ENCODE results near the gene ERP27. TPM values are rescaled to one million over a fixed set of nuclear protein-coding genes. Genes with fewer than 3 reads are reported as not detected.

Gene ERP27
- total RNA-seq, 1 donor from 2014 or later: 0.14 TPM

GRCh38 chr12:14974633-14975032 lies 36.3 kb upstream of the ERP27 start:
- no peak for DNase-seq
- TF ChIP-seq, protein P1, sequence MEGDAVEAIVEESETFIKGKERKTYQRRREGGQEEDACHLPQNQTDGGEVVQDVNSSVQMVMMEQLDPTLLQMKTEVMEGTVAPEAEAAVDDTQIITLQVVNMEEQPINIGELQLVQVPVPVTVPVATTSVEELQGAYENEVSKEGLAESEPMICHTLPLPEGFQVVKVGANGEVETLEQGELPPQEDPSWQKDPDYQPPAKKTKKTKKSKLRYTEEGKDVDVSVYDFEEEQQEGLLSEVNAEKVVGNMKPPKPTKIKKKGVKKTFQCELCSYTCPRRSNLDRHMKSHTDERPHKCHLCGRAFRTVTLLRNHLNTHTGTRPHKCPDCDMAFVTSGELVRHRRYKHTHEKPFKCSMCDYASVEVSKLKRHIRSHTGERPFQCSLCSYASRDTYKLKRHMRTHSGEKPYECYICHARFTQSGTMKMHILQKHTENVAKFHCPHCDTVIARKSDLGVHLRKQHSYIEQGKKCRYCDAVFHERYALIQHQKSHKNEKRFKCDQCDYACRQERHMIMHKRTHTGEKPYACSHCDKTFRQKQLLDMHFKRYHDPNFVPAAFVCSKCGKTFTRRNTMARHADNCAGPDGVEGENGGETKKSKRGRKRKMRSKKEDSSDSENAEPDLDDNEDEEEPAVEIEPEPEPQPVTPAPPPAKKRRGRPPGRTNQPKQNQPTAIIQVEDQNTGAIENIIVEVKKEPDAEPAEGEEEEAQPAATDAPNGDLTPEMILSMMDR (IDR thresholded peaks at IDR 0.05; ENCODE audit: borderline replicate concordance): no peak
- Histone ChIP-seq H3K27ac (replicated peaks) (no peak overlapping the region), H3K4me1 (no peaks in the 10 kb centered on the region), H3K4me3 (no peak overlapping the region), H3K9me3 (replicated peaks) (no peaks in the 10 kb centered on the region), H3K27me3 (ENCODE audit: low read depth) (no peaks in the 10 kb centered on the region), H3K36me3 (no peaks in the 10 kb centered on the region)
- intact Hi-C loops (cut with micrococcal nuclease): no loop called here

- H3K27ac ChIP-seq (replicated peaks): no peak within 1 kb of the TSS
- no peak within 1 kb of the TSS for H3K4me3 ChIP-seq
- DNase-seq: no peak
- H3K4me1 ChIP-seq: no peaks in the 10 kb centered on the region
- H3K27me3 ChIP-seq (ENCODE audit: low read depth): no peaks in the 10 kb centered on the region
- H3K36me3 ChIP-seq: no peaks in the 10 kb centered on the region
- H3K9me3 ChIP-seq (replicated peaks): no peaks in the 10 kb centered on the region
- intact Hi-C loops (cut with micrococcal nuclease): no loop called here
- TF ChIP-seq, protein P1 (IDR thresholded peaks at IDR 0.05; ENCODE audit: borderline replicate concordance): no peak
These were observed 34.5 kb upstream of the ERP27 start, which contains the start of gene PDE6H for GRCh38 chr12:14972816-14973215. Gene PDE6H (plus strand): TSS chr12:14973042. CDS start chr12:14978013, 4,971 bp downstream.

DNA sequence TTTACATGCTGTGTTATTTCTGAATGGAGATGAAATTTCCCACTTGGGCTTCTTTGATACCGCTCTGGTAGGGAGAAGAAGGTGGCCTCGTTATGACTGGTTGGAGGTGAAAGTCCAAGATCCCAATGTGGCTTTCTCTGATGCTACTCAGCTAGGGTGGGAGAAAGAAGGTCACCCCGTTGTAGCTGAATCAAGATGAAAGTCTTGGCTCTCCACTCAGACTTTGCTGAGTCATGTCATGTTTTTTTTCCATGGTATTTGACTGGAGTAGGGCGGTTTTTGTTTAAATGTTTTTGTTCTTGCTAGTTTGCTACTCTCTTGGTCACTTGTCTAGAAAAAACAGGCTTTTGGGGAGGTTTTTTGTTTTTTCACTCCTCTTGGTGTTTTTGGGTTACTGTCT lies 32.1 kb upstream of the ERP27 start:
- no peaks in the 10 kb centered on the region for H3K4me1 ChIP-seq
- no peaks in the 10 kb centered on the region for H3K27me3 ChIP-seq (ENCODE audit: low read depth)
- H3K36me3 ChIP-seq: no peaks in the 10 kb centered on the region
- H3K4me3 ChIP-seq: no peak overlapping the region
- H3K27ac ChIP-seq (replicated peaks): no peak overlapping the region
- DNase-seq: no peak
- TF ChIP-seq, protein P1 (IDR thresholded peaks at IDR 0.05; ENCODE audit: borderline replicate concordance): no peak
- intact Hi-C loops (cut with micrococcal nuclease): no loop called here
- no peaks in the 10 kb centered on the region for H3K9me3 ChIP-seq (replicated peaks)

DNA sequence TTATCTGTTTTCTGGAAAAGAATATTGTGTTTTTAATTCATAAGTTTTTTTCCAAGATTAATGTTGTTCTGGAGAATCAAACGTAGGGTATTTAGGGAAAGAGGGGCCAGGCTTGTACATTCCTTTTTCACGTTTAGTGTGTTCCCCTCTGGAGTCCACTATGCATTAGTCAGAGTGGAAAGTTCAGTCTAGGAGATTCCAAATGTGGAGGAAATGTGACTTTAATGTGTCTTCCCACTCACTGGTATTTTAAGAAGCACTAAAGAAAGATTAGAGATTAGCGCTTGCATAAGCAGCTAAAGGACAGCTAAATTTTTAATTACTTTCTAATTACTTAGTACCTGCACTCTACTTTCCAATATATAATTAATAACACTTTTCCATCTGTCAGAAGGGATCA lies 30.1 kb upstream of the ERP27 start:
- no peaks in the 10 kb centered on the region for H3K4me1 ChIP-seq
- no peak overlapping the region for H3K4me3 ChIP-seq
- no peak overlapping the region for H3K27ac ChIP-seq (replicated peaks)
- DNase-seq: no peak
- H3K27me3 ChIP-seq (ENCODE audit: low read depth): no peaks in the 10 kb centered on the region
- intact Hi-C loops (cut with micrococcal nuclease): no loop called here
- TF ChIP-seq, protein P1 (IDR thresholded peaks at IDR 0.05; ENCODE audit: borderline replicate concordance): no peak
- H3K9me3 ChIP-seq (replicated peaks): no peaks in the 10 kb centered on the region
- no peaks in the 10 kb centered on the region for H3K36me3 ChIP-seq

DNA sequence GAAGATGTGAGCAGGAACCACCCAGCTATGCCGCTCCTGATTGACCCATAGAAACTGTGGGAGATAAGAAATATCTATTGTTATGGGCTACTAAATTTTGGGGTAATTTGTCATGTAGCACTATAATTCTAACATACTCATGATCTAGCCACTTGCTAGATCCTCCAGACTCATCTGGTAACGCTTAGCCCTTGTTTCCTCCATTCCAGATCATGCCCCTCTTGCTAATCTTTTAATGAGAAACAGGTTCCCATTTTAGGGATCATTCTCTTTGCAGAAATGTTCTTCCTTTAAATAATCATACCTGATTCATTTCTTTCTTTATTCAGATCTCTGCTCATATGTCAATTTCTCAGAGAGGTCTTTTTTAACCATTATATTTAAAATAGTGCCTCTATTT lies 26.9 kb upstream of the ERP27 start:
- Histone ChIP-seq H3K36me3 (no peaks in the 10 kb centered on the region), H3K4me3 (no peak overlapping the region), H3K9me3 (replicated peaks) (no peaks in the 10 kb centered on the region), H3K27ac (replicated peaks) (no peak overlapping the region), H3K4me1 (peaks cover 28% of the 10 kb centered on the region), H3K27me3 (ENCODE audit: low read depth) (no peaks in the 10 kb centered on the region)
- TF ChIP-seq, protein P1 (IDR thresholded peaks at IDR 0.05; ENCODE audit: borderline replicate concordance): no peak
- DNase-seq: no peak
- intact Hi-C loops (cut with micrococcal nuclease): no loop called here

DNA sequence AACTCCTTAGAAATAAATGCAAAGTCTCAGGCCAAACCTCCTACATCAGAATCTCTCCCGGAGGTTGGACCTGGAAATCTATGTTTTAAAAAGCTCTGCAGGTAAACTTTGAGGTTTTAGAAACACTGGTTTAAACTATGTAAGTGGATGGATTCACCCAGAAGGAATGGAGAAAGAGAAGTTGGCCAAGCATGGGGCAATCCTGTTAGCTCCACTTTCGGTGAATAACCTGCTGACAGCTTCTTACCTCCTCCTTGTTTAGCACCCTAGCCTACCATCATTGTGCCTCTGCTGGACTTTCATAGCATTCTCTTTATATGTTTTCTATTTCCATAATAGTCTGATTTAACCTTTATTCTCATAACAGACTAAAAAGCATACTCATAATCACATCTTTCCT lies 26.1 kb upstream of the ERP27 start:
- Histone ChIP-seq H3K4me3 (no peak overlapping the region), H3K4me1 (peaks cover 36% of the 10 kb centered on the region), H3K36me3 (no peaks in the 10 kb centered on the region), H3K27ac (replicated peaks) (no peak overlapping the region), H3K27me3 (ENCODE audit: low read depth) (no peaks in the 10 kb centered on the region), H3K9me3 (replicated peaks) (no peaks in the 10 kb centered on the region)
- no peak for DNase-seq
- intact Hi-C loops (cut with micrococcal nuclease): no loop called here
- TF ChIP-seq, protein P1 (IDR thresholded peaks at IDR 0.05; ENCODE audit: borderline replicate concordance): no peak
